ENCODE measurements around the gene CEP350.

DNA sequence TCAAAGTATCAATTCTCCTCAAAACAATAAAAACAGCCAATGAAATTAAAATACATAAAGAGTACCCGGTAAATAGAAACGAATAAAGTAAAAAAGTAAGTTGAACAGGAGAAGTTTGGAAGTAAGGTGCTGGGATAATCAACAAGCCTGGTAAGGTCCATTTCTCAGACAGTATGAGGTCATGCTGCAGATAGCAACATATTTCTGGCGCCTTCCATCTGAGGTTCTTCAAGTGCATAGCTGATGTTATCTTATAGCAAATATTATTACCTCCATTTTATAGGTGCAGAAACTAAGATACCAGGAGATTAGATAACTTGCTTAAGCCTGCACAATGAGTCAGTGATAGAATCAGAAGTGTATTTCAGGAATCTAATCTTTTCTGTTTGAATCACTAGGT is 23.7 kb upstream of the CEP350 start:
- TF ChIP-seq EZH2 (IDR thresholded peaks at IDR 0.05; ENCODE audit: low read length, unreplicated experiment) (no peak), EZH2phosphoT487 (IDR thresholded peaks at IDR 0.05; ENCODE audit: borderline replicate concordance, low read length) (no peak)
- TF ChIP-seq, protein P1, sequence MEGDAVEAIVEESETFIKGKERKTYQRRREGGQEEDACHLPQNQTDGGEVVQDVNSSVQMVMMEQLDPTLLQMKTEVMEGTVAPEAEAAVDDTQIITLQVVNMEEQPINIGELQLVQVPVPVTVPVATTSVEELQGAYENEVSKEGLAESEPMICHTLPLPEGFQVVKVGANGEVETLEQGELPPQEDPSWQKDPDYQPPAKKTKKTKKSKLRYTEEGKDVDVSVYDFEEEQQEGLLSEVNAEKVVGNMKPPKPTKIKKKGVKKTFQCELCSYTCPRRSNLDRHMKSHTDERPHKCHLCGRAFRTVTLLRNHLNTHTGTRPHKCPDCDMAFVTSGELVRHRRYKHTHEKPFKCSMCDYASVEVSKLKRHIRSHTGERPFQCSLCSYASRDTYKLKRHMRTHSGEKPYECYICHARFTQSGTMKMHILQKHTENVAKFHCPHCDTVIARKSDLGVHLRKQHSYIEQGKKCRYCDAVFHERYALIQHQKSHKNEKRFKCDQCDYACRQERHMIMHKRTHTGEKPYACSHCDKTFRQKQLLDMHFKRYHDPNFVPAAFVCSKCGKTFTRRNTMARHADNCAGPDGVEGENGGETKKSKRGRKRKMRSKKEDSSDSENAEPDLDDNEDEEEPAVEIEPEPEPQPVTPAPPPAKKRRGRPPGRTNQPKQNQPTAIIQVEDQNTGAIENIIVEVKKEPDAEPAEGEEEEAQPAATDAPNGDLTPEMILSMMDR (conservative IDR thresholded peaks at IDR 0.05; ENCODE audit: low read depth, low read length) = no peak

Measured in PC-3 (cell line).